GM19463 (cell line): Measurements from ENCODE around the gene PGAP6.
"Not testable (repeated sequence)": the region's sequence is repeated elsewhere in the genome, so short reads cannot be mapped to it uniquely, and the experiment has no call there.

Source experiments
- ATAC-seq: cut with Tn5 transposase; IDR thresholded peaks from one replicate; pipeline ENCODE4 v1.9.1; 2021; ENCODE audit warnings: mild to moderate bottlenecking, moderate library complexity; ENCODE audit not compliant: unreplicated experiment

Gene PGAP6

DNA sequence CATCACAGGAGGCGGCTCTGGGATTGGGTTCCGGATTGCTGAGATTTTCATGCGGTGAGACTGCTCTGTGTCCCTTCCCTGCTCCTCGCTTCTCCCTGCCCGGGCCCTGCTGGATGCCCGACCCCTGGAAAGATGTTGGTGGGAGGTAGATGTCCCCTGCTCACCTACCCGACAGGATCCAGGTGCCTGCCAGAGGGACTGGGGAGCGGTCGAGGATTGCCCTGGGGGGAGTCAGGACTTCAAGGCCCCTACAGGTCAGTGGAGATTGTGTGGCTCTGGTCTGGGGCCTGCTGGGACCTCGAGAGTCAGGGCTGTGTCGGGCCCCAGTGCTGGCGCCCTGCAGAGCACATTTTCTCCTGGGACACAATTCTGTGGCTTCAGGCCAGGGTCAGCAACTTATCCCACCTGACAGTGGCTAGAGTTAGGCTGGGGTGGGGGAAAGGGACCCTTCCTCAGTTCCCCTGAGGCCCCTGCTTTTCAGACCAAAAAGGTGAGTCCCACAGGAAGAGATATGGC lies 23.3 kb upstream of the PGAP6 start:
- no peak for ATAC-seq

DNA sequence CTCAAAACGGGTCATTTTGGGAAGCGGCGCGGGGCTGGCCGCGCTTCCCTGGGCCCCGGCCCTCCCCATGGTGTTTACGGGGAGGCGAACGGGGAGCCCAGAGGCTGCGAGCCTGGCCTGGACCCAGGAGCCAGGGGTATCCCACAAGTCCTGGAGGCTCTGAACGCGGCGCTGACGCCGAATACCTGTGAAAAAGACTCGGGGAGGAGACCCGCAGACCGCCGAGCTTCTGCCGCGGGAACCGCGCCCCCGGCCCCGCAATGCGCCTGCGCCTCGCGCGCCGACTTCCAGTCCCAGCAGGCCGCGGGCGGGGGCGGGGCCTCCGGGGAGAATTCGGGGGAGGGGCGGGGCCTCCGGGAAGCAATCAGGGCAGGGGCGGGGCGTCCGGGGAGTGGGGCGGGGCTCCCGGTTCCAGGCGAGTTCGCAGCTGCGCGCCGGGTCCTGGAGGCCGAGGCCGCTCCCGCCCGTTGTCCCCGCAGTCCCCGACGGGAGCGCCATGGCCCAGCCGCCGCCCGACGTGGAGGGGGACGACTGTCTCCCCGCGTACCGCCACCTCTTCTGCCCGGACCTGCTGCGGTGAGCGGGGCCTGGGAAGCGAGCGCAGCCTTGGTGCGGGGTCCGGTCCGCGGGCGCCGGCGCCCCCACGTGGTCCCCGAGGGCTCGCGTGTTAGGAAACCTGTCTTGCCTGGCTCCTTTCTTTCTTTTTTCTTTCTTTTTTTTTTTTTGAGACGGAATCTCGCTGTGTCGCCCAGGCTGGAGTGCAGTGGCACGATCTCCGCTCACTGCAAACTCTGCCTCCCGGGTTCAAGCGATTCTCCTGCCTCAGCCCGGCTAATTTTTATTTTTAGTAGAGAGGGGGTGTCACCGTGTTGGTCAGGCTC lies 19.9 kb upstream of the PGAP6 start, which contains the start of gene DECR2:
Gene DECR2 (plus strand): TSS at position 418 of the 881 bp plus-strand sequence. CDS start 79 bp downstream, at position 497.
- peak; percentile 64 for ATAC-seq

DNA sequence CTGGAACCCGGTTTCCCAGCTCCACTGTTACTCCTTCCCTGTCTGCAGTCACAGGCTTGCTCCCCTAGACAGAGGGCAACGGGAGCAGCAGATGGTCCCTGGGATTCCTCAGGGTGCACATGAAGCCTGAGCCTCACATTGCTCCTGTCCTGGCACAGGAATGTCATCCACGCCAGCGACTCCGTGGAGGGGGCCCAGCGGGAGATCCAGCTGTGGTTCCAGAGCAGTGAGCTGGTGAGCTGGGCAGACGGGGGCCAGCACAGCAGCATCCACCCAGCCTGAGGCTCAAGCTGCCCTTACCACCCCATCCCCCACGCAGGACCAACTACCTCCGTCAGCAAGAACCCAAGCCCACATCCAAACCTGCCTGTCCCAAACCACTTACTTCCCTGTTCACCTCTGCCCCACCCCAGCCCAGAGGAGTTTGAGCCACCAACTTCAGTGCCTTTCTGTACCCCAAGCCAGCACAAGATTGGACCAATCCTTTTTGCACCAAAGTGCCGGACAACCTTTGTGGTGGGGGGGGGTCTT lies 18.3 kb upstream of the PGAP6 start:
- ATAC-seq: no peak

DNA sequence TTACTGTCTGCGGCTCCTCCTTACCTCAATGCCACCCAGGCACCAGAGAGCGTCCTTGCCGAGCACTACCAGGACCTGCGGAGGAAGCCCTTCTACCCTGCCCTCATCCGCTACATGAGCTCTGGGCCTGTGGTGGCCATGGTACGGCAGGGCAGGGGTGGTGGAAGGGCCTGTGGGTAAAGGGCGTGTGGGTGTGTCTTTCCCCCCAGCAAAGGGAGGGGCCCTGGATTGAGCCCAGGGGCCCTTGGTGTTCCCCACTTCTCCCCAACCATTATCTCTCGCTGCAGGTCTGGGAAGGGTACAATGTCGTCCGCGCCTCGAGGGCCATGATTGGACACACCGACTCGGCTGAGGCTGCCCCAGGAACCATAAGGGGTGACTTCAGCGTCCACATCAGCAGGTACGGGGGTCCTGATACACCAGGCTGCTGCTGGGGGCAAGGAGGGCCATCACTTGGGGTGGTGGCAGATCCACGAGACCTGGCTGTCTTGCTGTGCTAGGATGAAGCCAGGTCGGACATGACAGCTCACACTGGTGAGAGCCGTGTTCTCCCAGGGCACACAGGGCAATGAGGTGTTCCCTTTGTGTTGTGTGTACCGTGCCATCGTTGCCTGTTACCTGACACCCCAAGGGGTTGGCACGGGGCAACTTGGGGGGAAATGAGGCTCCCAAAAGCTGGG lies 17.7 kb upstream of the PGAP6 start:
- no peak for ATAC-seq

DNA sequence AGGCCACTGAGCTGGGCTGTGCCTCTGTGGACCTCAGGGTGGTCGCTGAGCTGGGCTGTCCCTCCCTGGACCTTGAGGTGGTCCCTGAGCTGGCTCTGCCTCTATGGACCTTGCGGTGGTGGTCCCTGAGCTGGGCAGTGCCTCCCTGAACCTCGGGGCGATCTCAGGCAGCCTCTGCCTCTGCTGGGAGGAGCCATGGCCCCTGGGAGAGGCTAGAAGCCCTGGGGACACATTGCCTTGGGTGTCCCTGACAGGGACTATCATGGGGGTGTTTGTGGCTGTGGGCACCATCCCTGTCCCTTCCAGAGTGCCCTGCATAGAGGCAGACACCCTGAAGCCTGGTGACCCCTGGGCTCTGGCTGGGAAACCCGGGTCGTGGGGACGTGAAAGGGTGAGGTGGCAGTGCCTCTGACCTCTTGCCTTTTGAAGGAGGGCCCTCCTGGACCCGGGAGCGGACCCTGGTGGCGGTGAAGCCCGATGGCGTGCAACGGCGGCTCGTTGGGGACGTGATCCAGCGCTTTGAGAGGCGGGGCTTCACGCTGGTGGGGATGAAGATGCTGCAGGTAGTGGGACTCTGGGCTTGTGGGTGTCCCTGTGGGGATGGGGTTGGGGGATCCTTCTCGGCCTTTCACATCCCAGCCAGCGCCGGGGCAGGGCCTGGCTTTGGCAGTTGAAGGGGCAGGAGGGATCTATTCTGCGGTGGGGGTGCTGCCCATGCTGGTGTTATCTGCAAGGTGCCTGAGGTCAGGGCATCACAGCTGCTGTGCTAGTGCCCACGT lies 17.0 kb upstream of the PGAP6 start:
- ATAC-seq: no peak

DNA sequence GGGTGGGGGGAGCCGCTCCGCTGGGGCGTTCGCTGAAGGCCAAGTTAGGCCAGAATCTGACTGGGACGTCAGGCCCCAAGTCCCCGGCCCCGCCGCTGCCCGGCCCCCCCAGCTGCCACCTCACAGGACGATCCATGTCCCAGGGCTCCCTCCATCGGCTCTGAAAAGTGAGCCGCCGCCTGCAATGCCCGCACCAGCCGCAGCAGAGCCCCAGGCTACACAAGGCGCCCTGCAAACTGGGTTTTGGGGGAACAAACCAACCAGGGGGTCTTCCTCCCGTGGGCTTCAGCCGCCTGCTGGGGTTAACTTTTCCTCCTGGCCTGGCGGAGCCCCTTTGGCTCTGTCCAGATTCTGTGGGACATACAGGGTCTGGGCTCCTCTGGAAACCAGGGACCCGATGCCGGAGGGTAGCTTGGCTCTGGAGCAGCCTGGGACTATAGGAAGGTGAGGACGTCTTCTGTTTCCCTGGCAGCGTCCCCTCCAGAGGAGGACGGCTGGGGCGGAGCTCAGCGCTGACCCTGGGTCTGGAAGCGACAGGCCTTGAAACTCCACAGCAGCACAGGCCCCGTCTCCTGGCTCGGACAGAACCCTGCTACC lies 16.1 kb upstream of the PGAP6 start:
- no peak for ATAC-seq

DNA sequence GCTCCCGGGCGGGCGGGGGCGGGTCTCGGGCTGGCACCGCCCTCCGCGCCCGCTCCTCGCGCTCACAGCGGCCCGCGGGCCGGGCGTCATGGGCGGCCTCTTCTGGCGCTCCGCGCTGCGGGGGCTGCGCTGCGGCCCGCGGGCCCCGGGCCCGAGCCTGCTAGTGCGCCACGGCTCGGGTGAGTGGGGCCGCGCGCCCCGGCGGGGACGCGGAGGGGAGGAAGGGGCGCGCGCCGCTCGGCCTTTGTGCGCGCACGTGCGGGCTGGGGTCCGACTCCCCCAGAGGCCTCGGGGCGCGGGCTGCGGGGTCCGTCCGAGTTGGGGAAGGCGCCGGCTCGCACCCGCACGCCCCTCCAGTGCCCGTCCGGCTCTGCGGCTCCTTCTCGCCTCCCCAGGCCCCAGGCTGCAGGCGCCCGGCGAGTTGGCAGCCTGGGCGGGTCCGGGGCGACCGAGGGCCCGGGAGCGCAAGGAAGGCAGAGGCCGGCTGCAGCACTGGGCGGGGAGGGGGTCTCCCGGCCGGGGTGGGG lies 15.4 kb upstream of the PGAP6 start, which contains the start of gene NME4:
Gene NME4 (plus strand): TSS at position 65 of the 527 bp plus-strand sequence. CDS start 24 bp downstream, at position 89.
- no peak for ATAC-seq

DNA sequence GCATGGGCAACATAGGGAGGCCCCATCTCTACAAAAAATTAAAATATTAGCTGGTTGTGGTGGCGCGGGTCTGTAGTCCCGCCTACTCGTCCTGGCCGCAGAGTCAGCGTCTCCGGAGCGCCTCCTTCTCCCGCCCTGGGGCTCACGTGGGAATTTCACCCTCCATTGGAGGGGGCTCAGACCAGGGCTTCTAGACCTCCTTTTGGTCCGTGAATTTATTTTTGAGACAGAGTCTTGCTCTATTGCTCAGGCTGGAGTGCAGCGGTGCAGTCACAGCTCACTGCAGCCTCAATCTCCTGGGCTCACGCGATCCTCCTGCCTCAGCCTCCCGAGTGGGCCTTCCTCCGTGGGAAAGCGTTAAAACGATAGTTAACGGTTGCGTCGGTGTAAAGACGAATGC lies 14.8 kb upstream of the PGAP6 start:
- ATAC-seq: no peak

DNA sequence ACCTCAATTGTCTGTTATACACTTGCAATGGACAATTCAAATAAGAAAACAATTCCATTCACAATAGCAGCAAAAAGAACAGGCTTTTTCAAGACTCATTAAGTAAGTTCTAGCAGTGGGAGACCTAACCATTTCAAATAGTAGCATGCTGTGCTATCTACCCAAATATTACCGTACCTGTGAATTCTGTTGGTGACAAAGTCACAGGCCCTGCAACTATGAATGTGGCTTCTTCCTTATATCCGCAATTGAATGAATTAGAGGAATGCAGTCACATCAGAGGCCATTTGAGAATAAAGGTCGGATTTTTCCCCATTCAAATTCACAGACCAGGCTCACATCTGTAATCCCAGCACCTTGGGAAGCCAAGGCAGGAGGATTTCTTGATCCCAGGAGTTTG lies 14.4 kb upstream of the PGAP6 start:
- no peak for ATAC-seq

DNA sequence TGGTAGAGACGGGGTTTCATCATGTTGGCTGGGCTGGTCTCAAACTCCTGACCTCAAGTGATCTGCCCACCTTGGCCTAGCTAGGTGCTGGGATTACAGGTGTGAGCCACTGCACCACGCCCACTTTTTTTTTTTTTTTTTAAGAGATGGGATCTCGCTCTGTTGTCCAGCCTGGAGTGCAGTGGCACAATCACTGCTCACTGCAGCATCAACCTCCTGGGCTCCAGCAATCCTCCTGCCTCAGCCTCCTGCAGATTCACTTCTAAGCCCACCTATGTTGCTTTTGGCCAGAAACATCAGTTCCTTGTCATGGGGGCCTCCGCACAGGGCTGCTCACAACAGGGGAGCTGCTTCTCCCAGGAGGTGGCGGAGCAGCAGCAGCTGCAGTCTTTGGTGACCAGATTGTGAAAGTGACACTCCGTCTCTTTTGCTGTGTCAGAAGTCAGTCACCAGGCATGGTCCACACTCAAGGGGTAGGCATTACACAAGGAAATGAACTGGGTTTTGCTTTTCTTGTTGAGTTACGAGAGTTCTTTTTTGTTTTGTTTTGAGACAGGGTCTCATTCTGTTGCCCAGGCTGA lies 10.8 kb upstream of the PGAP6 start:
- peak; percentile 69 for ATAC-seq

DNA sequence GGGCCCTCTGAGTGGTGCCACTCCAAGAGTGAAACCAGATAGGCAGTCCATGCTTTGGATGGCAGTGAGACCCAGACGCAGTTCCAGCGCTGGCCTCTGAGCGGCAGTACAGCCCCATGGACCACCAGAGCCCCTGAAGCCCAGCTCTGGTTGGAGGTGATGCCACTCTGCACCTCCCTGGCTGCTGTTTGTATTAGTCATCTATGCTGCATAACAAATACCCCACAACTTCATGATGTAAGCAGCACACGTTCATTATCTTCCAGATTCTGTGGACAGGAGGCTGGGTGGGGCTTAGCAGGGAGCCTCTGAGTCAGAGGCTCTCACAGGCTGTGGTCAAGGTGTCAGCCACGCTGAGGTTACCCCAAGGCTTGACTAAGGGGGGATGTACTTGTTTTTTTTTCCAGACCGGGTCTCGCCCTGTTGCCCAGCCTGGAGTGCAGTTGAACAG lies 10.1 kb upstream of the PGAP6 start:
- ATAC-seq: no peak

DNA sequence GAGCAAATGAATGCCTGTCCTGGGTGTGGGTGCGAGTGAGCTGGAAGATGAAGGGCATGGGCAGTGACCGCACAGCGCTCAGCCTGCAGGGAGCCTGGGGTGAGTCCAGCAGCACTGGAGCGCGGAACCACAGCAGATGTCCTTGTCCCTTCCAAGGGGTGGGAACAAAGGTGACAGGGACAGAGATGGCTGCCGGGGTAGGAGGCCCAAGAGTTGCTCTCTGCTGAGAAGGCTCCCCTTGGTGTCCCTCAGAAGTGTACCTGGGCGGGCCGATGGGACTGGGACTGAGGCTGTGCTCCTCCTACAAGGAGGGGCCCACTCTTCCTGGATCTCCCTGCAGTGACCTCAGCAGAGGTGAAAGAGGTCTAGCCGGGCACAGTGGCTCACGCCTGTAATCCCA lies 7.6 kb upstream of the PGAP6 start:
- ATAC-seq: no peak

DNA sequence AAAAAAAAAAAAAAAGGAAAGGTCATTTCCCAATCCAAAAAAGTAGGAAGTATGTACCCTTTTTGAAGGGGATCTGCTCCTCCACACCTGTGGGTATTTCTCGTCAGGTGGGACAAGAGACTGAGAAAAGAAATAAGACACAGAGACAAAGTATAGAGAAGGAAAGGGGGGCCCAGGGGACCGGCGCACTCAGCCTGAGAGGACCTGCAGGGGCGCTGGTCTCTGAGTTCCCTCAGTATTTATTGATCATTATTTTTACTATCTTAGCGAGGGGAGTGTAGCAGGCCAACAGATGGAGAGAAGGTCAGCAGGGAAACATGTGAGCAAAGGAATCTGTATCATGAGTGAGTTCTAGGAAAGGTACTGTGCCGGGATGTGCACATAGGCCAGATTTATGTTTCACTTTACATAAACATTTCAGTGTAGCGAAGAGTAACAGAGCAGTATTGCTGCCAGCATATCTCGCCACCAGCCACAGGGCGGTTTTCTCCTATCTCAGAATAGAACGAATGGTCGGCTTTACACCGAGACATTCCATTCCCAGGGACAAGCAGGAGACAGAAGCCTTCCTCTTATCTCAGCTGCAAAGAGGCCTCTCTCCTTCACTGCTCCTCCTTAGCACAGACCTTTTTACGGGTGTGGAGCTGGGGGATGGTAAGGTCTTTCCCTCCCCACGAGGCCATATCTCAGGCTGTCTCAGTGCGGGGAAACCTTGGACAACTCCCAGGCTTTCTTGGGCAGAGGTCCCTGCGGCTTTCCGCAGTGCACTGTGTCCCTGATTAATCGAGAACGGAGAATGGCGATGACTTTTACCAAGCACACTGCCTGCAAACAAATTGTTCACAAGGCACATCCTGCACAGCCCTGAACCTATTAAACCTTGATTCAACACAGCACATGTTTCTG lies 6.2 kb upstream of the PGAP6 start:
- ATAC-seq: not testable (repeated sequence)

DNA sequence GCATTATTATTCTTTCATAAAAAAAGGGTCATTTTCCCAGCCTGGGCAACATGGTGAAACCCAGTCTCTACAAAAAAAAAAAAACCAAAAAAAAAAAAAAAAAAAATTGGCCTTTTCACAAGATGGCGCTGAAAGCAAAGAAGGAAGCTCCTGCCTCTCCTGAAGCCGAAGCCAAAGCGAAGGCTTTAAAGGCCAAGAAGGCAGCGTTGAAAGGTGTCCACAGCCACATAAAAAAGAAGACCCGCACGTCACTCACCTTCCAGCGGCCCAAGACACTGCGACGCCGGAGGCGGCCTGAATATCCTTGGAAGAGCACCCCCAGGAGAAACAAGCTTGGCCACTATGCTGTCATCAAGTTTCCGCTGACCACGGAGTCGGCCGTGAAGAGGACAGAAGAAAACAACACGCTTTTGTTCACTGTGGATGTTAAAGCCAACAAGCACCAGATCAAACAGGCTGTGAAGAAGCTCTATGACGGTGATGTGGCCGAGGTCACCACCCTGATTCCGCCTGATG lies 4.9 kb upstream of the PGAP6 start:
- ATAC-seq: no peak

DNA sequence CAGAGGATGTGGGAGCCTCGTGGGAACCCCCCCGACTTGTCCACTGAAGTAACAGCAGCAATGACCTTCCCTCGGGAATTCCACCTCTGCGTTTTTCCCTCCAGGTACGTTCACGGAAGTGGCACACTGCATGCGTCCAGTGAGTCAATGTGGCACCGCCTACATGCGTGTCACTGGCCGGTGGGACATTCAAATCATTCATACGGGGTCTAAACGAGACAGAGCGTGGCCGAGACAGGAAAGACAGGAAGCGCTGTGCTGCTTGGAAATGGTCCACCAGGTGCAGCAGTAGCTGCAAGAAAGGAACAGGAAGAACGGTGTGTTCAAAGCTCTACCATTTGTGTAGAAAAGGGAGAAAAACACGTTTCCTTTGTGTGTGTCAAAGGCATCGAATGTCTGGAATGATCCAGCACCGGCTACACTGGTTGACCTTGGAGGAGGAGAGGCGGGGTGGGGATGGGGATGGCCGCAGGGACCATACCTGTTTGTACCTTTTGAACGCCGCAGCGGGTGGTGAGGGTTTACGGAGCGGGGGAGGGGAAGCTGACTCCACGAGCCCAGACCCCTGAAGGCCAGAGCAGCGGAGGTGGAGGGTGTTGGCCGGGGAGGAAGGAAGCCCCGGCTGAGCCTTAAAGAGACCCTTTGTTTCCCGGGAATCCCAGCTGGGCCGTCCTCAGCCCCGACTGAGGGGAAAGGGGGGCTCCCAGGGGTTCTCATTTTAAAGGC lies 1.7 kb upstream of the PGAP6 start:
- no peak for ATAC-seq

DNA sequence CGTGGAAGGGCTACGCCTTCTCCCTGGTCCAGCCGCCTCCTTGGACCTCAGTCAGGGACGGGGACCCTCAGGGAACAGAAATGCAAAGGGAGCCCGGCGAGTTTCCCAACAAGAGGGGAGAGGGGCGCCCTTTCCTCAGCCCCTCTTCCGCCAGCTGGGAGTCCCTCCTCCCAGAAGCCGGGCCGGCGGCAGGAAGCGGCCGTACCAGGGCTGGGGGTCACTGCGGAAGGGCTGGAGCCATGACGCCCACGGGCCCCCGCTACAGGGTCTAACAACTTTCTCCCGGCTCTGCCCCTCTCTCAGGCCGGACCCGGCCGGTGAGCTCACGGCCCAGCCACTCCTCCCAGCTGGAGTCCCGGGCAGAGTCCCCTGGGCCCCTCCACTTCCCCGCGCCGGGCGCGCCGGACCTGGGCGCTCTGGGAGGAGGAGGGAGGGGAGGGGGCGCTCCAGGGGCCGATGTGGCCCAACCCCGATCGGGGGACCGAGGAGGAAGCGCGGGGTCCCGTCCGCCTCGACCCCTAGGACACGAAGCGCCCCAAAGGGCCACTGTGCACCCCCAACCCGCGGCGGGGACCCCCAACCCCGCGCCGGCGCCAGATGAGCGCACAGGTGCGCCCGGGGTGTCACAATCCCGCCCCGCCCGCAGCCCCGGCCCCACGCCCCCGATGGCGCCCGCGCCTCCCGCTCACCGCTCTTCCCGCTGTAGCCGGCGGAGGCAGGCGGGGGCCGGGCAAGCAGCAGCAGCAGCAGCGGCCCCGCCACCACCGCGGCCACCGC lies 578 bp downstream of the PGAP6 start:
- ATAC-seq: peak; percentile 22

DNA sequence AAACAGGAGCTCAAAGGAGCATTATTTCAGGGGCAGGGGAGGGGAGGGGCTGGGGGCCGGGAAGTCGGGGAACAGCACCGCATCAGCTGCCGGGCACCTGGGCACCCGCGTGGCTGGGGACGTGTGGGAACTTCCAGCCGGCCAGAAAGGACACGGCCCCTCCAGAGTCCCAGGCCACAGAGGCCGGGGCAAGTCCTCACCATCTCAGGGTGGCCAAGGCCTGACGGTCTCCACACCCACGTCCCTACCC lies 1.1 kb downstream of the PGAP6 start:
- ATAC-seq: peak; percentile 11
